Vagina (tissue), 2 donors: ENCODE results near the gene BLTP3A. TPM values are rescaled to one million over a fixed set of nuclear protein-coding genes. Genes with fewer than 3 reads are reported as not detected.
"Not testable (repeated sequence)": the region's sequence is repeated elsewhere in the genome, so short reads cannot be mapped to it uniquely, and the experiment has no call there.

ENCODE experiments used
- DNase-seq, 2 donors: peaks; one replicate each; pipeline ENCODE4 v3.0.0-alpha.2; 2017; ENCODE audit errors: extremely low spot score in 2 of 2
- H3K27ac ChIP-seq: fragments of 200-600 bp; sonication (generic); one replicate; pipeline ENCODE4 v1.5.1; 2019
- H3K27me3 ChIP-seq: fragments of 200-600 bp; sonication (generic); one replicate; pipeline ENCODE4 v1.5.1; 2019
- H3K36me3 ChIP-seq, 2 donors: fragments of 200-600 bp; sonication (generic); one replicate each; pipeline ENCODE4 v1.5.1; 2017 to 2019
- H3K4me1 ChIP-seq: fragments of 200-600 bp; sonication (generic); one replicate; pipeline ENCODE4 v1.5.1; 2019
- H3K4me3 ChIP-seq, 2 donors: fragments of 200-600 bp; sonication (generic); 1 replicate in 1 of 2; 2 replicates in 1 of 2; pipeline ENCODE4 v1.5.1; 2016 to 2019
- H3K9me3 ChIP-seq: fragments of 200-600 bp; sonication (generic); one replicate; pipeline ENCODE4 v1.5.1; 2019
- POLR2A ChIP-seq, 2 donors: fragments of 450-650 bp; IDR thresholded peaks; one replicate each; pipeline ENCODE4 v1.6.1; 2017; ENCODE audit warnings: antibody characterized with exemption in 2 of 2, mild to moderate bottlenecking in 2 of 2, moderate library complexity in 2 of 2
- POLR2AphosphoS5 ChIP-seq, 2 donors: sonication (generic); formaldehyde crosslinking; IDR thresholded peaks; one replicate each; pipeline ENCODE4 v1.9.0; 2017; ENCODE audit warnings: antibody characterized with exemption in 2 of 2, mild to moderate bottlenecking in 2 of 2, low read depth in 1 of 2; ENCODE audit not compliant: insufficient read depth in 1 of 2
- intact Hi-C: fragments of 100-400 bp; cut with DNase I; formaldehyde crosslinking; loops from one replicate; pipeline ENCODE4 v1.15.1; 2023
- total RNA-seq: library from RNA; depleted of rRNA; stranded (reverse); fragments of >200 nt; gene quantifications from one replicate; pipeline ENCODE4 v1.2.3, GENCODE V29; 2016
- TF ChIP-seq, protein P1 (sequence below), 3 experiments: fragments of 450-650 bp in 2 of 3; fragments of 200-600 bp in 1 of 3; sonication (generic) in 1 of 3; IDR thresholded peaks; one replicate each; pipeline ENCODE4 v1.5.1; 2017 to 2019; ENCODE audit warnings: antibody characterized with exemption in 3 of 3, mild to moderate bottlenecking in 2 of 3, moderate library complexity in 2 of 3

BLTP3A gene
- total RNA-seq, 1 donor from 2014 or later: 10.1 TPM

DNA sequence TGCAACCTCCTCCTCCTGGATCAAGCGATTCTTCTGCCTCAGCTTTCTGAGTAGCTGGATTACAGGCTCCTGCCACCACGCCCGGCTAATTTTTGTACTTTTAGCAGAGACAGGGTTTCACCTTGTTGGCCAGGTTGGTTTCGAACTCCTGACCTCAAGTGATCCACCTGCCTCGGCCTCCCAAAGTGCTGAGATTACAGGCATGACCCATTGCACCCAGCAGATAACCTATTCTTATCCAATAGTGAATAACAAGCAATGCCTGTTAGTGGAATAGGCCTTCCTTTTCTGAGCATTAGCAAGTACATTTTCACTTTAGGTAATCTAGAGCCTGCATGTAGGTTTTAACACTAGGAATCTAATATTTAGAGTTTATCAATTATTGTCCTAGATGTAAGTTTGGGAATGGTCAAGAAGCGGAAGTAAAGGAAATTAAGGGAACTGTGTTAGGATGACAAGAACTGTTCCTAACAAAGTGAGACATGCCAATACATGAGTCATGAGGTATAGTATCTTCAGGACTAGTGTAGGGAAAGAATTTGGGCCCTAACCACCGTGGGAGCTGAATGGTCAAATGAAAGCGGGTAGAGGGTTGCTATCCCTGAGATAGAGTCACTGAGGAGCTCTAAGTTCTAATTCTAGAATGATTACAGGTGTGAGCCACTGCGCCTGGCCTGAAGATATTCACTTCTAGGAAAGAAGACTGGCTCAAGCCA lies 15.0 kb downstream of the BLTP3A start:
- no peak overlapping the region for H3K4me3 ChIP-seq

DNA sequence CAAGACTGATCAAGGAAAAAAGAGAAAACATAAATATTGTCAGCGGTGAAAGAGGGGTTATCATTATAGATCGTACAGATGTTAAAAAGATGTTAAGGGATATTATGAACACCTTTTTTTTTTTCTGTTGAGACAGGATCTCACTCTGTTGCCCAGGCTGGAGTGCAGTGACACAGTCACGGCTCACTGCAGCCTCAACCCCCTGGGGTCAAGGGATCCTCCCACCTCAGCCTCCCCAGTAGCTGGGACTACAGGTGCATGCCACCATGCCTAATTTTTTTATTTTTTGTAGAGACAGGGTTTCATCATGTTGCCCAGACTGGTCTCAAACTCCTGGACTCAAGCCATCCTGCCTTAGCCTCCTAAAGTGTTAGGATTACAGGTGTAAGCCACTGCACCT lies 16.6 kb downstream of the BLTP3A start:
- intact Hi-C loops, DNase-seq, H3K9me3 ChIP-seq: not testable (repeated sequence)

More for the DNA sequence above, 15.0 kb downstream of the BLTP3A start:
- no peaks in the 10 kb centered on the region for H3K27me3 ChIP-seq
- intact Hi-C loops: no loop called here
- DNase-seq: no peak
- TF ChIP-seq POLR2A (IDR thresholded peaks at IDR 0.05) (no peak), POLR2AphosphoS5 (IDR thresholded peaks at IDR 0.05; ENCODE audit: insufficient read depth in 1 of 2, low read depth in 1 of 2) (no peak)
- TF ChIP-seq, protein P1, sequence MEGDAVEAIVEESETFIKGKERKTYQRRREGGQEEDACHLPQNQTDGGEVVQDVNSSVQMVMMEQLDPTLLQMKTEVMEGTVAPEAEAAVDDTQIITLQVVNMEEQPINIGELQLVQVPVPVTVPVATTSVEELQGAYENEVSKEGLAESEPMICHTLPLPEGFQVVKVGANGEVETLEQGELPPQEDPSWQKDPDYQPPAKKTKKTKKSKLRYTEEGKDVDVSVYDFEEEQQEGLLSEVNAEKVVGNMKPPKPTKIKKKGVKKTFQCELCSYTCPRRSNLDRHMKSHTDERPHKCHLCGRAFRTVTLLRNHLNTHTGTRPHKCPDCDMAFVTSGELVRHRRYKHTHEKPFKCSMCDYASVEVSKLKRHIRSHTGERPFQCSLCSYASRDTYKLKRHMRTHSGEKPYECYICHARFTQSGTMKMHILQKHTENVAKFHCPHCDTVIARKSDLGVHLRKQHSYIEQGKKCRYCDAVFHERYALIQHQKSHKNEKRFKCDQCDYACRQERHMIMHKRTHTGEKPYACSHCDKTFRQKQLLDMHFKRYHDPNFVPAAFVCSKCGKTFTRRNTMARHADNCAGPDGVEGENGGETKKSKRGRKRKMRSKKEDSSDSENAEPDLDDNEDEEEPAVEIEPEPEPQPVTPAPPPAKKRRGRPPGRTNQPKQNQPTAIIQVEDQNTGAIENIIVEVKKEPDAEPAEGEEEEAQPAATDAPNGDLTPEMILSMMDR (IDR thresholded peaks at IDR 0.05): no peak
- H3K4me1 ChIP-seq: no peaks in the 10 kb centered on the region
- no peaks in the 10 kb centered on the region for H3K9me3 ChIP-seq
- no peaks in the 10 kb centered on the region for H3K36me3 ChIP-seq
- H3K27ac ChIP-seq: no peak overlapping the region

DNA sequence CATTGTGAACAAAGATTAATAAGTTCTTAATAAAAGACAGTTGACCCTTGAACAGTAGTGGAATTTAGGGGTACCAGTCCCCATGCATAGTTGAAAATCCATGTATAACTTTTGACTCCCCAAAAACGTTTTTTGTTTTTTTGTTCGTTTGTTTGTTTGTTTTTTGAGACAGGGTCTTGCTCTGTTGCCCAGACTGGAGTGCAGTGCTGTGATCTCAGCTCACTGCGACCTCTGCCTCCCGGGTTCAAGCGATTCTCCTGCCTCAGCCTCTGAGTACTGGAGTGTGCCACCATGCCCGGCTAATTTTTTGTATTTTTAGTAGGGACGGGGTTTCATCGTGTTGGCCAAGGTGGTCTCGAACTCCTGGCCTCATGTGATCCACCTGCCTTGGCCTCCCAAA lies 17.5 kb downstream of the BLTP3A start:
- DNase-seq, H3K4me1 ChIP-seq, H3K9me3 ChIP-seq, intact Hi-C loops, H3K36me3 ChIP-seq, H3K27me3 ChIP-seq, H3K4me3 ChIP-seq, H3K27ac ChIP-seq: not testable (repeated sequence)

More for the DNA sequence above, 16.6 kb downstream of the BLTP3A start:
- H3K36me3 ChIP-seq, H3K27ac ChIP-seq, H3K4me3 ChIP-seq, H3K4me1 ChIP-seq, H3K27me3 ChIP-seq: not testable (repeated sequence)

DNA sequence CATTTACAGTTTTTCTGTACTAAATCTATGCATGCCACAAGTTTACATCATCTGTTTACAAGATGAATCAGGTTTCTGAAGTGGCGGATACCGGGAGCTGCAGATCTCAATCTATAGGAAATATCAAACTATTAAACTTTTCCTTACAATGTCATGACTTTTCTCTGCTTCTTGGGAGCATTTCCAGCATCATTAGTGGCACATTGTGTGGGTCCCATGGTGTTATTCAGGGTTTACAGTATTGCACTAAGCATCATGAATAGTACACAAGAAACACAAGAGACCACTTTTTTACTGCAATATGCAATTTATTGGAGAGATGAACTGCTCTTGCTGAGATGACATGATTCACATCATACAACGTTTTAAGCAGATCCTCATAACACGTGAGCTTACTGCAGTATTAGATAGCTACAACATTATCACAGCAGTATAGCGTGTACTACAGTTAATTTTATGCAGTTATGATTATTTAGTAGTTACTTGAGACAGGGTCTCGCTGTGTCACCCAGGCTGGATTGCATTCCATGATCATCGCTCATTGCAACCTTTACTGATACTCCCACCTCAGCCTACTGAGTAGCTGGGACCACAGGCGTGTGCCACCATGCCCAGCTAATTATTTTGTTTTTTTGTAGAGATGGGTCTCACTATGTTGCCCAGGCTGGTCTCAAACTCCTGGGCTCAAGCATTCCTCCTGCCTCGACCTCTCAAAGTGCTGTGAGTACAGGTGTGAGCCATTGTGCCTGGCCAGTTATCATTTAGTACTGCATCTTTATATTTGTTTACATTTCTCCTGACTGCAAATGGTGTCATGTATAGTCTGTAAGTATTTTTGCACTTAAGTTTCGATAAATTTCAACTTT lies 18.4 kb downstream of the BLTP3A start:
- no peaks in the 10 kb centered on the region for H3K36me3 ChIP-seq
- no peak for DNase-seq
- H3K4me1 ChIP-seq: no peaks in the 10 kb centered on the region
- intact Hi-C loops: no loop called here
- H3K27me3 ChIP-seq: no peaks in the 10 kb centered on the region
- H3K9me3 ChIP-seq: no peaks in the 10 kb centered on the region
- no peak overlapping the region for H3K4me3 ChIP-seq
- TF ChIP-seq, protein P1 (IDR thresholded peaks at IDR 0.05): no peak
- TF ChIP-seq POLR2AphosphoS5 (IDR thresholded peaks at IDR 0.05; ENCODE audit: insufficient read depth in 1 of 2, low read depth in 1 of 2): no peak
- no peak for TF ChIP-seq POLR2A (IDR thresholded peaks at IDR 0.05)
- no peak overlapping the region for H3K27ac ChIP-seq

DNA sequence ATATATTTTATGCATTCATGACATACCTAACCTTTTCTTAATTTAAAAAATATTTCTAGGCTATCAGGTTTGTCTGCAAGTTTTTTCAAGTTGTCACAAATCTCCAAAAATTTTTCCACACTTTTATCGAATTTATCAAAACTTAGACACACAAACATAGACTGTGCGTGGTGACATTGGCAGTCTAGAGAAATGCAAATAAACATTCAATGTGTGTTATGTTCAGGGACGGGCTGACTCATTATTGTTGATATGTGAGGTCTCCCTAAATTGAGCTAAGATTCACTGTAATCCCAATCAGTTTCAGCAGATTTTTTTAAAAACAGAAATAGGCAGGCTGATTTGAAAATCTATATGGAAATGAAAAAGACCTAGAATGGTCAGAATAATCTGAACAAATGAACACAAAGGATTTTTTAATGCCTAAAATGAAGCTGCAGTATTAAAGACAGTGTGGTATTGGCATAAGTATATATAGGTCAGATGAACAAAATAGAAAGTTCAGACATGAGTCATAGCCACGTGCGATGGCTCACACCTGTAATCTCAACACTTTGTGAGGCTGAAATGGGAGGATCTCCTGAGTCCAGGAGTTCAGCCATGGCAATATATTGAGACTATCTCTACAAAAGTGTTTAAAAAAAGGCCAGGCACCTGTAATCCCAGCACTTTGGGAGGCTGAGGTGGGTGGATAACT lies 19.2 kb downstream of the BLTP3A start:
- no peak for DNase-seq
- no peaks in the 10 kb centered on the region for H3K4me1 ChIP-seq
- H3K4me3 ChIP-seq: no peak overlapping the region
- no peaks in the 10 kb centered on the region for H3K9me3 ChIP-seq
- intact Hi-C loops: no loop called here
- no peak overlapping the region for H3K27ac ChIP-seq
- TF ChIP-seq POLR2A (IDR thresholded peaks at IDR 0.05): no peak
- TF ChIP-seq POLR2AphosphoS5 (IDR thresholded peaks at IDR 0.05; ENCODE audit: insufficient read depth in 1 of 2, low read depth in 1 of 2): no peak
- TF ChIP-seq, protein P1 (IDR thresholded peaks at IDR 0.05): no peak
- no peaks in the 10 kb centered on the region for H3K27me3 ChIP-seq
- no peaks in the 10 kb centered on the region for H3K36me3 ChIP-seq
